ENCODE measurements around the gene PPID.
"Not testable (repeated sequence)": the region's sequence is repeated elsewhere in the genome, so short reads cannot be mapped to it uniquely, and the experiment has no call there.

The PPID gene

GRCh38 chr4:158667651-158668198 is 55.5 kb downstream of the PPID start:
- DNase-seq (ENCODE audit: low read depth in 2 of 2), result no peak

DNA sequence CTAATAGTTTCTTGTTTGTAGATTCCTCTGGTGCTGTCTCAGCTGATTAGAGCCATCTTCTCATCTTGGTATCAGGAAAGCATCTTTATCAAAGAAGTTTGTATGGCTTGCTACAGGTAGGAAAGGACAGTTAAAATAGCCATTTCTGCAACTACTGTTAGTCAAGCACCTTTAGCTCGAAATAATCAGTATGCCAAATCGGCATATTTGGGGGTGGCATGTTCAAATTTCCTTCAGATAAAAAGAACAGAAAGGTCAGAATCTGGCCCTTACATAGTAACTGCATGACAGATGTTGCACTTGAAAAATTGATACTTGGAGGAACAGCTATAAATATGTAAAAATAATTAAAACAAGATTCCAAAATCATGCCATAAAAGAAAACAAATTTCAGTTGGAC is 56.3 kb downstream of the PPID start:
- DNase-seq (ENCODE audit: low read depth in 2 of 2), result no peak

GRCh38 chr4:158664806-158665205 is 58.4 kb downstream of the PPID start:
- no peak for DNase-seq (ENCODE audit: low read depth in 2 of 2)

DNA sequence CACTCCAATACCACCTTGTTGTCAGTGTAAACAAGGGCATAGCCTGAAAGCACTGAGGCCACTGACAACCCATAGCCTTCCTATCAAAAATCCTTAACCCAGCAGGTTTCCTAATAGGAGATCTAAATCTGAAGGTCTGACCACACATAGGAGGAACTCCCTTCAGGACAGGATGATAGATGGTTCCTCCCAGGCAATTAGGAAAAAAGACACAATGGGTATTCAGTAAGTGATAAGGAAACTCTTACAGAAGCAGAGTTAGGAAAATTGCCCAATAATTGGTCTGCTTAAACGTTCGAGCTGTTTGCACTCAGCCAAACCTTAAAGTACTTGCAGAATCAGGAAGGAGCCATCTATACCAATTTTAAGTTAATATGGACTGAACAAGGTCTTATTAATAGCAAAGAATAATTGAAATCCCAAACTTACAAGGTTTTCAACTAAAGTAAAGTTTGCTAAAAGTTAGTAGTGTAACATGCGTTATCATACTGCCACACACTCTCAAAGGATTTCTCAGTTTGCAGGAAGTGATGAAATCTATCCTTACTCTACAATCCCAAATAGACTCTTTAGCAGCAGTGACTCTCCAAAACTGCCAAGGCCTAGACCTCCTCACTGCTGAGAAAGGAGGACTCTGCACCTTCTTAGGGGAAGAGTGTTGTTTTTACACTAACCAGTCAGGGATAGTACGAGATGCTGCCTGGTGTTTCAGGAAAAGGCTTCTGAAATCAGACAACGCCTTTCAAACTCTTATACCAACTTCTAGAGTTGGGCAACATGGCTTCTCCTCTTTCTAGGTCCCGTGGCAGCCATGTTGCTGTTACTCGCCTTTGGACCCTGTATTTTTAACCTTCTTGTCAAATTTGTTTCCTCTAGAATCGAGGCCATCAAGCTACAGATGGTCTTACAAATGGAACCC is 59.2 kb downstream of the PPID start:
- DNase-seq (ENCODE audit: low read depth in 2 of 2), result not testable (repeated sequence)

- DNase-seq (ENCODE audit: low read depth in 2 of 2), result not testable (repeated sequence)
These were observed 59.9 kb downstream of the PPID start for GRCh38 chr4:158663255-158663654.
